ENCODE data around the gene CIB4.

DNA sequence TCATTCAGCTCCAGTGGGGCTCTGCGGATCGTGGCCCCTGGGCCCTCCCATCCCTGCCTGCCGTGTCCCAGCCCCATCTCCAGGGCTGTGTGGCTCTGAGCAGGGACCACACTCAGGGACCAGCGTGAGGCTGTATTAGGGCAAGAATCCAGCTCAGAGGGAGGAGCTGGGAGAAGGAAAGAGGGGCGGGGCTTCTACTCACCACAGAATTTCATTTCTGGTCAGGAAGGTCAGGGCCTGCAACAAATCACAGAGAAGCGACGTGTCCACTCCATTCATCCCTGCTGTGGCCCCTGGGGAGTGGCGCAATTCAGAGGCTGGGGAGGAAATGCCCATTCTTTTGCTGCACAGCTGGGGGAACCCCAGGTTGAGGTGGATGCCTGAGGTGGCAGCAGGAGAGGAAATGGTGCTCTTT, 828 bp downstream of the CIB4 start:
- no peak for TF ChIP-seq EZH2 (IDR thresholded peaks at IDR 0.05; ENCODE audit: borderline replicate concordance, low read depth, low read length, severe bottlenecking)
- TF ChIP-seq CTCF (IDR thresholded peaks at IDR 0.05; ENCODE audit: borderline replicate concordance, extremely low read depth, low read length, poor library complexity, severe bottlenecking), result no peak

Measured in DND-41 (cell line).